ENCODE results near the gene MCF2L. TPM values are rescaled to one million over a fixed set of nuclear protein-coding genes. Genes with fewer than 3 reads are reported as not detected.

The MCF2L gene
- total and polyA plus RNA-seq, 10 of the 15 experiments (the other 5 are each of a cell fraction or from before 2014, with no cell fraction given) = 0.06 to 1.1 (median 0.21) TPM; not detected in 2

- no peak for TF ChIP-seq PKNOX1 (IDR thresholded peaks at IDR 0.05)
- TF ChIP-seq RELB (IDR thresholded peaks at IDR 0.05; ENCODE audit: low read depth) = no peak
- no peak for TF ChIP-seq RBBP5 (conservative IDR thresholded peaks at IDR 0.05)
Measured at GRCh38 chr13:112923962-112924361, 45.1 kb upstream of the MCF2L start (continued).

- no peaks in the 10 kb centered on the region for H3K79me2 ChIP-seq (ENCODE audit: control insufficient read depth, insufficient read depth, low read length)
- TF ChIP-seq YY1 (IDR thresholded peaks at IDR 0.05; ENCODE audit: low read depth, low read length) (no peak), ASH2L (IDR thresholded peaks at IDR 0.05; ENCODE audit: borderline replicate concordance, low read depth) (no peak), NKRF (conservative IDR thresholded peaks at IDR 0.05) (no peak), PBX3 (IDR thresholded peaks at IDR 0.05; ENCODE audit: insufficient replicate concordance, low read depth, low read length) (no peak), BRCA1 (IDR thresholded peaks at IDR 0.05; ENCODE audit: low read depth, low read length) (no peak), ZSCAN29 (IDR thresholded peaks at IDR 0.05) (no peak), MYC (IDR thresholded peaks at IDR 0.05; ENCODE audit: insufficient read depth, insufficient read length, insufficient replicate concordance, low read length, severe bottlenecking) (no peak), BHLHE40 (IDR thresholded peaks at IDR 0.05; ENCODE audit: borderline replicate concordance in 1 of 2, low read depth in 2 of 2, low read length in 1 of 2) (no peak), WRNIP1 (IDR thresholded peaks at IDR 0.05; ENCODE audit: borderline replicate concordance, low read depth, low read length) (no peak), RB1 (IDR thresholded peaks at IDR 0.05; ENCODE audit: borderline replicate concordance) (no peak)
- H3K27me3 ChIP-seq (replicated peaks in 1 of 2; ENCODE audit: control insufficient read depth in 2 of 2, insufficient read depth in 2 of 2, low read length in 1 of 2) = peaks cover 0 to 2% of the 10 kb centered on the region in 2 experiments; a peak in 2 of 4 replicates
- no peak overlapping the region for H3K9ac ChIP-seq (ENCODE audit: control insufficient read depth, insufficient read depth, low read length)
- no peak overlapping the region for H3K27ac ChIP-seq (ENCODE audit: control insufficient read depth, insufficient read depth)
- ChIA-PET RAD21 (ENCODE audit: unreplicated experiment) (no interaction called here), CTCF (no interaction called here), POLR2A (no interaction called here), SMC1A (ENCODE audit: uncharacterized antibody, unreplicated experiment) (no interaction called here)
- ATAC-seq (no peak), DNase-seq (ENCODE audit: low read depth, low spot score) (no peak), FAIRE-seq (no peak)
- intact Hi-C loops (cut with micrococcal nuclease; ENCODE audit: unreplicated experiment) (no loop called here), in situ Hi-C loops (cut with MboI) (no loop called here)
- no peak overlapping the region for H2AFZ ChIP-seq (ENCODE audit: control insufficient read depth, low read depth, low read length)
- no TSS peak for BruUV-seq (replicated peaks)
- H3K4me1 ChIP-seq (ENCODE audit: control insufficient read depth, insufficient read depth, low read length) = no peaks in the 10 kb centered on the region
- H4K20me1 ChIP-seq (ENCODE audit: control insufficient read depth, insufficient read depth) = no peaks in the 10 kb centered on the region
- no peak overlapping the region for H3K4me2 ChIP-seq (ENCODE audit: control insufficient read depth, insufficient read depth)
- no peaks in the 10 kb centered on the region for H3K9me3 ChIP-seq (replicated peaks; ENCODE audit: control insufficient read depth, insufficient read depth, low read length)
- no peak overlapping the region for H3K4me3 ChIP-seq
- no peaks in the 10 kb centered on the region for H3K36me3 ChIP-seq (ENCODE audit: control insufficient read depth in 2 of 2, insufficient read depth in 2 of 2, low read length in 1 of 2)
- 17% methylated on average over 2 of the region's 2 CpGs for WGBS (ENCODE audit: insufficient coverage, insufficient replicate concordance, low lambda C conversion rate, missing lambda C conversion rate)
Measured at GRCh38 chr13:112924365-112924764, 44.6 kb upstream of the MCF2L start.
